Neural crest cell (in vitro differentiated cells): ENCODE data around the gene ARHGAP26. TPM values are rescaled to one million over a fixed set of nuclear protein-coding genes. Genes with fewer than 3 reads are reported as not detected.
"Not testable (repeated sequence)": the region's sequence is repeated elsewhere in the genome, so short reads cannot be mapped to it uniquely, and the experiment has no call there.

Experiments used
- DNase-seq: peaks from one replicate; pipeline ENCODE4 v3.0.0; 2021; ENCODE audit warnings: low read depth, mixed read lengths, low spot score
- H3K27ac Mint-ChIP-seq: one replicate; pipeline ENCODE4 v1.8.0; 2021; ENCODE audit warnings: mild to moderate bottlenecking, mixed read lengths; ENCODE audit not compliant: unreplicated experiment
- H3K27me3 Mint-ChIP-seq: 2 replicates; pipeline ENCODE4 v1.8.0; 2021; ENCODE audit warnings: low read depth, mild to moderate bottlenecking, mixed read lengths
- H3K36me3 Mint-ChIP-seq: 2 replicates; pipeline ENCODE4 v1.8.0; 2021; ENCODE audit warnings: low read depth, mild to moderate bottlenecking, mixed read lengths
- H3K4me1 Mint-ChIP-seq: 2 replicates; pipeline ENCODE4 v1.8.0; 2021; ENCODE audit warnings: mixed read lengths
- H3K4me3 Mint-ChIP-seq: one replicate; pipeline ENCODE4 v1.8.0; 2021; ENCODE audit warnings: mild to moderate bottlenecking, mixed read lengths
- H3K9me3 Mint-ChIP-seq: 2 replicates; pipeline ENCODE4 v1.8.0; 2021; ENCODE audit warnings: mixed read lengths
- total RNA-seq: library from RNA; stranded (reverse); gene quantifications from 2 replicates; pipeline ENCODE4 v1.2.1, GENCODE V29; 2021
- TF ChIP-seq, protein P1 (sequence below): fragments of 200-600 bp; sonication (generic); conservative IDR thresholded peaks from 2 replicates; pipeline ENCODE4 v1.5.0; 2021; ENCODE audit warnings: antibody characterized with exemption, mild to moderate bottlenecking

The ARHGAP26 gene
- total RNA-seq, 1 donor from 2014 or later: 5.5 TPM

DNA sequence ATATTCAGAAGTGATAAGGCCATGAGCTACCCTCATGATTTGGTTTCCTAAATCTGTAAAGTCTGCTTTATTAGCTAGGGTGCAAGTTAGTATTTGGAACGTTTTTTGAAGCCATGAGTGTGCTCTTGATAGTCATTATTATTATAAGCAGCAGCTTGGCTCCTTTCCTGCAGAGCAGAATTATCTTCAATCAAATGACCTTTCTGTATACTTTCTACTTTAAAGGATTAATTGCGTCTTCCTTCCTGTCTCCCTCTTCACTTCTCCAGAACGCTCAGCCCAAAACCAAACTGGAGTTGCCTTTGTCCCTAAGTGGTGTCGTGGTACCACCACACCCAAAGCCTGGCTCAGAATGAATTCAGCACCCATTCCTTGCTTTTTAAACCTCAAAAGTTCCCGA, 211.3 kb downstream of the ARHGAP26 start:
- Mint-ChIP-seq H3K4me1 (peaks cover 20% of the 10 kb centered on the region), H3K9me3 (peaks cover 3% of the 10 kb centered on the region), H3K4me3 (no peak overlapping the region), H3K27ac (no peak overlapping the region), H3K36me3 (no peaks in the 10 kb centered on the region), H3K27me3 (no peaks in the 10 kb centered on the region)
- TF ChIP-seq, protein P1, sequence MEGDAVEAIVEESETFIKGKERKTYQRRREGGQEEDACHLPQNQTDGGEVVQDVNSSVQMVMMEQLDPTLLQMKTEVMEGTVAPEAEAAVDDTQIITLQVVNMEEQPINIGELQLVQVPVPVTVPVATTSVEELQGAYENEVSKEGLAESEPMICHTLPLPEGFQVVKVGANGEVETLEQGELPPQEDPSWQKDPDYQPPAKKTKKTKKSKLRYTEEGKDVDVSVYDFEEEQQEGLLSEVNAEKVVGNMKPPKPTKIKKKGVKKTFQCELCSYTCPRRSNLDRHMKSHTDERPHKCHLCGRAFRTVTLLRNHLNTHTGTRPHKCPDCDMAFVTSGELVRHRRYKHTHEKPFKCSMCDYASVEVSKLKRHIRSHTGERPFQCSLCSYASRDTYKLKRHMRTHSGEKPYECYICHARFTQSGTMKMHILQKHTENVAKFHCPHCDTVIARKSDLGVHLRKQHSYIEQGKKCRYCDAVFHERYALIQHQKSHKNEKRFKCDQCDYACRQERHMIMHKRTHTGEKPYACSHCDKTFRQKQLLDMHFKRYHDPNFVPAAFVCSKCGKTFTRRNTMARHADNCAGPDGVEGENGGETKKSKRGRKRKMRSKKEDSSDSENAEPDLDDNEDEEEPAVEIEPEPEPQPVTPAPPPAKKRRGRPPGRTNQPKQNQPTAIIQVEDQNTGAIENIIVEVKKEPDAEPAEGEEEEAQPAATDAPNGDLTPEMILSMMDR: no peak
- no peak for DNase-seq

DNA sequence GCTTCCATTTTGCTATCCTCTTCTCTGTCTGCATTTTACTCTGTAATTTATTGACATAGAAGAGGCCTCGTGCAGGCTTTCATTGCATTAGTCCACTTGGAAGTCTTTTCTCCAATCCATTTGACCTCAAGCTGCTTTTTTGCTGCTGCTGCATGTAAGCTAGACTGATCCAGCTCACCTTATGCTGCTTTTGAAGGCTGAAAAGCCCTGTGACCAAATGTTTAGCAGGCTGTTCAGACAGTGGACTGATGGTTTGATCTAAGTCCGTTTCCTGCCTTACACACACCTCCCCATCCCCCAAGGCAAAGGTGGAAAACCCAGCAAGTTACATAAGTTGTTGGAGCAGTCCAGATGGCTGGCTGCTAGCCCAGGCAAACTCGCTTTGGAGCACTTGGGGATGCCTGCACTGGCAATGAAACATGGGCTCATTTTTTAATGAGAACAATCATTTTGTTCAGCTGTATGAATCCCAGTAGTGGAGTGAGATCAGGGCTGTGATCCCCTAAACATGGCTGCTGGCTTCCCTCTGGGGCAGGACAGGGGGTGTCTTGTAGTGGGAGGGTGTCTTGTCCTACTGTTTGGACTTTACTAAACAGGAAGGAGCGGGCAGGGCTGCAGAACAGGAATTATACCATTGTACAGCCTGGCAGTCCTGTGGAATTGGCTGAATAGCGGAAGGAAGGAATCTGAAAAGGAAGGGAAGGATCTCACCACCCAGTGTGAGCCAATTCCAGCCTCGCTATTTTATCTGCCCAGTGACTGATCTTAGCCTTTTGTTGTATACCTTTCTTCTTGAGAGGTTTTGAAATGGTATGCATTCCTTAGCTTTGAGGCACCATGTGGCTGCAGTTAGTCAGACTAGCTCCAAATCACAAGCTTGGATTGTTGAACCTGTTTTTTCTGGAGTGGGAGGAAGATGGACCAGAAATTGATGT, 212.0 kb downstream of the ARHGAP26 start:
- H3K9me3 Mint-ChIP-seq: peaks cover 5% of the 10 kb centered on the region
- no peak for DNase-seq
- no peaks in the 10 kb centered on the region for H3K36me3 Mint-ChIP-seq
- peaks cover 20% of the 10 kb centered on the region for H3K4me1 Mint-ChIP-seq
- H3K27me3 Mint-ChIP-seq: no peaks in the 10 kb centered on the region
- peak overlapping the region; percentile 83 for H3K27ac Mint-ChIP-seq
- H3K4me3 Mint-ChIP-seq: no peak overlapping the region
- TF ChIP-seq, protein P1: no peak

DNA sequence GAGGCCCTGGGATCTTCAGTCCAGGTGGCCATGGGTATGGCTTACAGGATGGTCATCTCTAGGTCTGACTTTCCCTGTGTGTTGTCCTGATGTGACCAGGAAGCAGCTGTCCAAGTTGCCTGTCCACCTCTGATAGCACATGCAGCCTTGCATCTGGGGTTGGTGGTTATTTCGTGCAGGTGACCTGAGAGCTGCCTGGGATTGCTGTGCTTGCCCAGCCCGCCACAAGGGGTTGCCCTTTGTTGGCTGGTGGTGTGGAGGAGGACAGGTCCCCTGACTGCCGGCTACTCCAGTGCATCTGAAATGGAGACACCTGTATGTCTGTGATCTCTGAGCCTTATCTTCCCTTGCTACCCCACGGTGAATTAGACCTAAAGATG, 212.6 kb downstream of the ARHGAP26 start:
- no peak for DNase-seq
- Mint-ChIP-seq H3K4me3 (no peak overlapping the region), H3K4me1 (peaks cover 20% of the 10 kb centered on the region), H3K27ac (no peak overlapping the region), H3K36me3 (no peaks in the 10 kb centered on the region), H3K9me3 (peaks cover 5% of the 10 kb centered on the region), H3K27me3 (no peaks in the 10 kb centered on the region)
- TF ChIP-seq, protein P1: peak; percentile 22

DNA sequence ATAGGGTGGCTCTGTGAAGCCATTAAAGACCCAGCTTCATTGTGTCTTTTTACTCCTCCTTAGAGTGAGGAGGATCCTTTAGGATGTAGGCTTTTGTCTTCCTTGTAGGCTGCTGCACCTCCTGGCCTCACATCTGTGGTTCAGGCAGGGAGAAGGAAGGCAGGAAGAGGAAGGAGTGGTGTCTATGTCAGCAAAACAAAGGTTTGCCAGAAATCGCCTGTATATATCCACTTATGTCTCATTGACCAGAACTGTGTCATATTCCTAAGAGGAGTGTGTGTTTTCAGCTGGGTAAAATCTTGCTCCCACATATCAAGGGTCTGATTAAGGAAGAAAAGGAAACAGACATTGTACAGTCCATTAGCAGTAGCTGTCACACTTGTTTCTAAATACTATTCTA, 213.8 kb downstream of the ARHGAP26 start:
- Mint-ChIP-seq H3K4me1 (peaks cover 20% of the 10 kb centered on the region), H3K27me3 (no peaks in the 10 kb centered on the region), H3K4me3 (no peak overlapping the region), H3K27ac (peak overlapping the region; percentile 36), H3K9me3 (peaks cover 10% of the 10 kb centered on the region), H3K36me3 (peaks cover 6% of the 10 kb centered on the region)
- no peak for DNase-seq
- TF ChIP-seq, protein P1: no peak

DNA sequence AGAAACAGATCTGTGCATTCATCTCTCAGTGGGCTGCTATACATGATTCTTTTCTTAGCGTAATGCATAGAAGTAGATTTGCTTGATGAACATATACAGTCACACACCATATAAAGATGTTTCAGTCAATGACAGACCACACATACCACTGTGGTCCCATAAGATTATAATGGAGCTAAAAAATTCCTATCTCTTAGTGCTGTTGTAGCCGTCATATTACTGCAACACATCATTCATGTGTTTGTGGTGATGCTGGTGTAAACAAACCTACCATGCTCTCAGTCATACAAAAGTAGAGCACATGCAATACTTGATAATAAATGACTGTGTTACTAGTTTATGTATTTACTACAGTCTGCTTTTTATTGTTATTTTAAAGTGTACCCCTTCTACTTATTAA, 214.3 kb downstream of the ARHGAP26 start:
- Mint-ChIP-seq H3K27ac (no peak overlapping the region), H3K27me3 (no peaks in the 10 kb centered on the region), H3K4me3 (no peak overlapping the region), H3K36me3 (peaks cover 6% of the 10 kb centered on the region), H3K4me1 (peaks cover 20% of the 10 kb centered on the region), H3K9me3 (peaks cover 10% of the 10 kb centered on the region)
- TF ChIP-seq, protein P1: no peak
- no peak for DNase-seq

DNA sequence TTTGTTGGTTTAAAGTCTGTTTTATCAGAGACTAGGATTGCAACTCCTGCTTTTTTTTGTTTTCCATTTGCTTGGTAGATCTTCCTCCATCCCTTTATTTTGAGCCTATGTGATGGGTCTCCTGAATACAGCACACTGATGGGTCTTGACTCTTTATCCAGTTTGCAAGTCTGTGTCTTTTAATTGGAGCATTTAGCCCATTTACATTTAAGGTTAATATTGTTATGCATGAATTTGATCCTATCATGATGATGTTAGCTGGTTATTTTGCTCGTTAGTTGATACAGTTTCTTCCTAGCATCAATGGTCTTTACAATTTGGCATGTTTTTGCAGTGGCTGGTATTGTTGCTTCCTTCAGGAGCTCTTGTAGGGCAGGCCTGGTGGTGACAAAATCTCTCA, 219.1 kb downstream of the ARHGAP26 start:
- H3K27me3 Mint-ChIP-seq, H3K4me1 Mint-ChIP-seq, H3K9me3 Mint-ChIP-seq: not testable (repeated sequence)

DNA sequence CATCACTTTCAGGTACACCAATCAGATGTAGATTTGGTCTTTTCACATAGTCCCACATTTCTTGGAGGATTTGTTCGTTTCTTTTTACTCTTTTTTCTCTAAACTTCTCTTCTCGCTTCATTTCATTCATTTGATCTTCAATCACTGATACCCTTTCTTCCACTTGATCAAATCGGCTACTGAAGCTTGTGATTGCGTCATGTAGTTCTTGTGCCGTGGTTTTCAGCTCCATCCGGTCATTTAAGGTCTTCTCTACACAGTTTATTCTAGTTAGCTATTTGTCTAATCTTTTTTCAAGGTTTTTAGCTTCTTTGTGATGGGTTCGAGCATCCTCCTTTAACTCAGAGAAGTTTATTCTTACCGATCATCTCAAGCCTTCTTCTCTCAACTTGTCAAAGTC, 219.9 kb downstream of the ARHGAP26 start:
- DNase-seq, H3K4me1 Mint-ChIP-seq, H3K4me3 Mint-ChIP-seq, H3K9me3 Mint-ChIP-seq, H3K27me3 Mint-ChIP-seq, H3K27ac Mint-ChIP-seq: not testable (repeated sequence)
- peaks cover 13% of the 10 kb centered on the region for H3K36me3 Mint-ChIP-seq

More for the DNA sequence above, 219.1 kb downstream of the ARHGAP26 start:
- H3K27ac Mint-ChIP-seq, H3K4me3 Mint-ChIP-seq, DNase-seq: not testable (repeated sequence)
- peaks cover 13% of the 10 kb centered on the region for H3K36me3 Mint-ChIP-seq
